Measurements from ENCODE around the gene WDR33.

WDR33 gene

DNA sequence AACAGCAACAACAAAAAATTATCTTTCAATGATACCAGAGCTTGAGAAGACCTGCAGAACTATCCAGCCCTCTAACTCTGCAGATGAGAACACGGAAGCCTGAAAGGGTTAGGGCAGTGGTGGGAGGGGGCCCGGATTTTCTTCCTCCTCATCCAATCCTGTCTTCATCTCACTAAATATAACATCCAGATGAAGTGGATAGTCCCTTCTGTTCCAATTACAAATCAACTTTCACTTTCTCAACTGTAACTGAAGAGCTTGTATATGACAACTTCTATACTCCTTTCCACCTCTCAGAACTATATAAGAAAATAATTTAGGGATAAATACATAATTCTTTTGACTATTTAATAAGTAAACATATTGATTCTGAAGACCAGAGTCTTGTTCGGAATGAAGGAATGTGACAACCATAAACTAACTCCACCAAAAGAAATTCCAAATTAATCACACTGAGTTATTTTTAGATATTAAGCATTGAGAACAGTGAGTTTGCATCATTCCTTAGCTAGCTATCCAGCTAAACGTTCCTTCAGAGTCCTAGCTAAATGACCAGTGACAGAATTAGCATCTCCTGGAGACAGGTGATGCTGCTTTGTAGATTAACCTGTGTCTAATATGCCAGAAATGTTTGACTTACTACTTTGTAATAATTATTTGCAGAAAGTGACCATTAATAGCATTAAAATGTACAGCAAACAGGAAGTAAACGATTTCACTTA lies 77.0 kb downstream of the WDR33 start:
- H3K27me3 ChIP-seq (ENCODE audit: control insufficient read depth in 1 of 2, insufficient read depth in 2 of 2, low read length in 2 of 2) = no peaks in the 10 kb centered on the region
- no peak overlapping the region for H3K4me3 ChIP-seq (ENCODE audit: low read depth in 1 of 2, low read length in 2 of 2)
- H3K4me1 ChIP-seq (ENCODE audit: insufficient read depth, low read length) = peaks cover 12% of the 10 kb centered on the region
- H3K27ac ChIP-seq (ENCODE audit: low read depth, low read length) = no peak overlapping the region
- no peaks in the 10 kb centered on the region for H3K9me3 ChIP-seq (ENCODE audit: low read length)
- H3K36me3 ChIP-seq (ENCODE audit: insufficient read depth, low read length) = no peaks in the 10 kb centered on the region
- H3K9ac ChIP-seq (ENCODE audit: low read length) = no peak overlapping the region

DNA sequence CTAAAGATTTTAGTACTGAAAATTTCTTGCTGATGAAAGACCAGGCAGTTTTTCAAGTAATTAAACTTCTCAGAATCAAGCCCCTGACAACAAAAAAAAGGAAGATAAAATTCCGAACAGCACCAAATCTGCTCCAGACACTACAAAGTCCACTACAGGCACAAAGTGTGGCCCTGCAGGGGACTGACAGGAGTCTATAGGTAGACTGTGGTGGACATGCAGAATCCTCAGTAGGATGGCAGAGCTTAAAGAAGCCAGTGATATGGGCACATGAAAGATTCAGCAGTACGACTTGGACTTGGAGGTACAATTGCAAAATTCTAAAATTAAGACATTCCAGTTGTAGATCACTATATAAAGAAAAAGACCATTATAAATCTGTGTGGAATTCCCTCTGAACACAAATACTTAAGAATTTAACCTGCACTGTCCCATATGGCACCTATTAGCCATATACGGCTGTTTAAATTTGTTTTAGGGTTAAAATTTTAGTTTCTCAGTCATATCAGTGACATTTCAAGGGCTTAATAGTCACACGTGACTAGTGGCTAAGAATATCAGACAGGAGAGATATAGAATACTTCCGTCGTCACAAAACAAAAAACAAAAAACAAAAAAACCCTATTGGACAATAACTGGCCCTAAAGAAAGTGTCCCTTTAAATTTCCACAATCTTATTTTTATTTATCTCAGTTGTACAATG lies 77.7 kb downstream of the WDR33 start:
- Histone ChIP-seq H3K4me1 (ENCODE audit: insufficient read depth, low read length) (peaks cover 12% of the 10 kb centered on the region), H3K36me3 (ENCODE audit: insufficient read depth, low read length) (no peaks in the 10 kb centered on the region), H3K9ac (ENCODE audit: low read length) (no peak overlapping the region), H3K9me3 (ENCODE audit: low read length) (no peaks in the 10 kb centered on the region), H3K4me3 (ENCODE audit: low read depth in 1 of 2, low read length in 2 of 2) (no peak overlapping the region), H3K27ac (ENCODE audit: low read depth, low read length) (no peak overlapping the region), H3K27me3 (ENCODE audit: control insufficient read depth in 1 of 2, insufficient read depth in 2 of 2, low read length in 2 of 2) (no peaks in the 10 kb centered on the region)

DNA sequence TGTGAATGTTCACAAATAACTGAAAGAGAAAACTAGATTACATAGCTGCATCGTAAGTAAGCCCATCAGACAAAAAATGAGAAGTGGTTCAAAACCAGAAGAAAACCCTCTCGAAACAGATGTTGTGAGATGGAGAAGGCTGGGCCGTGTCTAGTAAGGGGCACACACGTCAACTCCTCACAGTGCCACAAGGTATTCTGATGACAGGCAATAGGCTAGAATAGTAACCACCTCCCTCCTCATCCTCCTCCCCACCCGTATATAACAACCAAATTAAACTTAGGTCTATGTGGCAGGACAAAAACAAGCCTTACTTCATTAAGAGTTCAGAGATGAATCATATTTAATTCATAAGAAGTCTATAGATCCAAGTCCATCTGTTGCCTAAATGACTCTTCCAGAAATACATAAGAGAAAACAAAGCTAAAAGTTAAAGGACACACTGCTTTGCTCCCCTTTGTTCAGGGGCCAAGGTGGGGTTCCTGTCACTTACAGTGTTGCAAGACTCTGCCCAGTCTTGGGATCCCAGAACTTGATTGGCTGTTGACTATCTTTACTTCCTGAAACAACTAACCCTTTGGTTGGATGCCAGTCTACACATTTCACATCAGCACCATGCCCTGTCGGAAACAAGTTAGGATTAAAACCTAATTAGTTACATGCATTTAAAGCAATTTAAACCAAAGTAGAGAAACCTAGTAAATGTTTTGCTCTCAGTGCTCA lies 84.7 kb downstream of the WDR33 start:
- H3K9me3 ChIP-seq (ENCODE audit: low read length) = no peaks in the 10 kb centered on the region
- no peaks in the 10 kb centered on the region for H3K4me1 ChIP-seq (ENCODE audit: insufficient read depth, low read length)
- H3K9ac ChIP-seq (ENCODE audit: low read length) = no peak overlapping the region
- H3K36me3 ChIP-seq (ENCODE audit: insufficient read depth, low read length) = peaks cover 16% of the 10 kb centered on the region
- H3K27ac ChIP-seq (ENCODE audit: low read depth, low read length) = no peak overlapping the region
- no peak overlapping the region for H3K4me3 ChIP-seq (ENCODE audit: low read depth in 1 of 2, low read length in 2 of 2)
- no peaks in the 10 kb centered on the region for H3K27me3 ChIP-seq (ENCODE audit: control insufficient read depth in 1 of 2, insufficient read depth in 2 of 2, low read length in 2 of 2)

DNA sequence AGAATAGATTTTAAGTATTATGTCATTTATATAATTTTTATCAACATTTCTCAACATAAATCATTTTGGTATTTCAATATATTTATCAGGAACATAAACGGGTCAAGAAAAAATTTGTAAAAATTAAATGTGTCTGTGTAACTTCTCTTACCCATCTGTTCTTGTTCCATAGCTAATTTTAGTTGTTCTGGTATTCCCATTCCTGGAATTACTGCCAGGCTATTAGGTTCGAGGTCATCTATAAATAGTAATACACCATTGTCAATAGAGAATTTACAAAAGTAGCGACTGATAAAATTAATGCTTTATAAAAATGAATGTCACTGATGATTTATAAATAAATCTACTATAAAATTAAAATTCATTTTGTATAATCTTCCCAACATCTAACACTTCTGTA lies 88.2 kb downstream of the WDR33 start:
- H3K9me3 ChIP-seq (ENCODE audit: low read length) = no peaks in the 10 kb centered on the region
- H3K27me3 ChIP-seq (ENCODE audit: control insufficient read depth in 1 of 2, insufficient read depth in 2 of 2, low read length in 2 of 2) = no peaks in the 10 kb centered on the region
- H3K36me3 ChIP-seq (ENCODE audit: insufficient read depth, low read length) = peaks cover 49% of the 10 kb centered on the region
- H3K4me1 ChIP-seq (ENCODE audit: insufficient read depth, low read length) = no peaks in the 10 kb centered on the region
- no peak overlapping the region for H3K9ac ChIP-seq (ENCODE audit: low read length)
- H3K4me3 ChIP-seq (ENCODE audit: low read depth in 1 of 2, low read length in 2 of 2) = no peak overlapping the region
- no peak overlapping the region for H3K27ac ChIP-seq (ENCODE audit: low read depth, low read length)

DNA sequence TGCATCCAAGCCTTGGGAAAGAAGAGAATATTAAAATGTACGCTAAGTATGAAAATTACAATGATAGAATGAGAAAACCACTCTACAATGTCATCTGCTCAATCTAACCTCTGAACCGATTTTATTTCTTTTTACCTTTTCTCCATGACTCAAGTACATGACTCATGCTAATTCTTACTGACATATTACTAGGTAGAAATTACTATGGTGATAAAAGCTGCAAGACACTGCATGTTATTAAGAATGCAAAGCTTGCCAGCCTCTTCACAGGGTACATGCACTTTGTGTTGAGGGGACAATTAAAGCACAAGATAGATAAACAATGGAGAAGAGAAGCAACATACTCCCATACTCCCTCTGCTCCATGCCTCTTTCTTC lies 89.0 kb downstream of the WDR33 start:
- no peak overlapping the region for H3K9ac ChIP-seq (ENCODE audit: low read length)
- H3K9me3 ChIP-seq (ENCODE audit: low read length) = no peaks in the 10 kb centered on the region
- no peaks in the 10 kb centered on the region for H3K27me3 ChIP-seq (ENCODE audit: control insufficient read depth in 1 of 2, insufficient read depth in 2 of 2, low read length in 2 of 2)
- H3K36me3 ChIP-seq (ENCODE audit: insufficient read depth, low read length) = peaks cover 51% of the 10 kb centered on the region
- H3K4me1 ChIP-seq (ENCODE audit: insufficient read depth, low read length) = no peaks in the 10 kb centered on the region
- no peak overlapping the region for H3K4me3 ChIP-seq (ENCODE audit: low read depth in 1 of 2, low read length in 2 of 2)
- no peak overlapping the region for H3K27ac ChIP-seq (ENCODE audit: low read depth, low read length)

DNA sequence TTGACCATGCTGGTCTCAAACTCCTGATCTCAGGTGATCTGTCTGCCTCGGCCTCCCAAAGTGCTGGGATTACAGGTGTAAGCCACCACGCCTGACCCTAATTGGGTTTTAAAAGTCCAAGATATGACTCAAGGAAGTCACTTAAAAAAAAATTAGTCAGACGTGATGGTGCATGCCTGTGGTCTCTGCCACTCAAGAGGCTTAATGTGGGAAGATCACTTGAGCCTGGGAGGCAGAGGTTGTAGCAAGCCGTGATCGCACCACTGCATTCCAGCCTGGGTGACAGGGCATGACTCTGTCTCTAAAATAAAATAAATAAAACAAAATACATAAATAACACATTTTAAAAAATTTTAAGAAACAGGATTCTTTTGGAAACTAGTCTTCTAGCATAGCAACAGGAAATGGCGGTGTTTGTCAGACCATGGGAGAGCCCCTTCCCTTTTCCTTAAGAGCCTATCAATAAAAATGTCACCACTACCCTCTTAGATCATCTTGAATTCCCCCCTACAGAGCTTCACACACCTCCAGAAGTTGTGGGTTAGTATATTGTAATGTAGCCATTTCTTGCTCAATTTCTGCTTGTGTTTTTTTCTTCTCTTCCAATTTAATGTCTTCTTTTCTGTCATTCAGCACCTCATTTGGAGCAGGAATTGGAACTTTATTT lies 89.5 kb downstream of the WDR33 start:
- H3K9me3 ChIP-seq (ENCODE audit: low read length) = no peaks in the 10 kb centered on the region
- H3K9ac ChIP-seq (ENCODE audit: low read length) = no peak overlapping the region
- no peaks in the 10 kb centered on the region for H3K4me1 ChIP-seq (ENCODE audit: insufficient read depth, low read length)
- H3K36me3 ChIP-seq (ENCODE audit: insufficient read depth, low read length) = peaks cover 56% of the 10 kb centered on the region
- H3K4me3 ChIP-seq (ENCODE audit: low read depth in 1 of 2, low read length in 2 of 2) = no peak overlapping the region
- no peak overlapping the region for H3K27ac ChIP-seq (ENCODE audit: low read depth, low read length)
- no peaks in the 10 kb centered on the region for H3K27me3 ChIP-seq (ENCODE audit: control insufficient read depth in 1 of 2, insufficient read depth in 2 of 2, low read length in 2 of 2)

DNA sequence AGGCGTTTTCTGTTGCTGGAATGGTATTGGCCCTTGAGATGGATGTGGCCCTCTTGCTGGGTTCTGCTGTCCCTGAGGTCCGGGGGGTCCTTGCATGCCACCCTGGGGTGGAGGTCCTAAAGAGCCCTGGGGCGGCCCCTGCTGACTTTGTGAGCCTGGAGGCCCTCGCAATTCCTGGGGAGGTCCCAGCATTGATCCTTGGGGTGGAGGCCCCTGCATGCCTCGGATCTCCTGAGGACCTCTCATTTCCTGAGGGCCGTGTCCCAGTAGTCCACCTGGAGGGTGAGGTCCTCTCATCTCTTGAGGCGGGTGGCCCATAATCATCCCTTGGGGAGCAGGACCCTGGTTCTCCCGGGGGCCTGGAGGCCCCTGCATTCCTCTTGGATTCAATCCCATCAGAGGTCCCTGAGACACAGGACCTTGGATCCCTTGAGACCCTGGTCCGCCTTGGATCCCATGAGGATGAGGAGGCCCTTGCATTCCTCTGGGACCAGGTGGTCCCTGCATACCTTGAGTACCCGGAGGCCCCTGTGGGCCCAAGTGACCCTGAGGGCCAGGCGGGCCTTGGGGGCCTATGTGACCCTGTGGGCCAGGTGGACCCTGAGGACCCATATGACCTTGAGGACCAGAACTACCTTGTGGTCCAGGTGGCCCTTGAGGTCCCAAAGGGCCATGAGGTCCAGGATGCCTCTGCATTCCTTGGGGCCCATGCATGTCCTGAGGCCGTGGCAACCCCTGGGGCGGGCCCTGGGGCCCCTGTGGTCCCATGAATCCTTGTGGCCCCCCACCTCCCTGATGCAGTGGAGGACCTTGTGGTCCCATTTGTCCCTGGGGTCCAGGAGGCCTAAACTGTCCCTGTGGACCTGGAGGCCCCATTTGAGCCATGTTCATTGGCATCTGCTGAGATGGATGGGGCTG lies 91.4 kb downstream of the WDR33 start:
- Histone ChIP-seq H3K9ac (ENCODE audit: low read length) (no peak overlapping the region), H3K4me3 (ENCODE audit: low read depth in 1 of 2, low read length in 2 of 2) (no peak overlapping the region), H3K4me1 (ENCODE audit: insufficient read depth, low read length) (no peaks in the 10 kb centered on the region), H3K27ac (ENCODE audit: low read depth, low read length) (no peak overlapping the region), H3K9me3 (ENCODE audit: low read length) (no peaks in the 10 kb centered on the region), H3K36me3 (ENCODE audit: insufficient read depth, low read length) (peaks cover 67% of the 10 kb centered on the region), H3K27me3 (ENCODE audit: control insufficient read depth in 1 of 2, insufficient read depth in 2 of 2, low read length in 2 of 2) (no peaks in the 10 kb centered on the region)

DNA sequence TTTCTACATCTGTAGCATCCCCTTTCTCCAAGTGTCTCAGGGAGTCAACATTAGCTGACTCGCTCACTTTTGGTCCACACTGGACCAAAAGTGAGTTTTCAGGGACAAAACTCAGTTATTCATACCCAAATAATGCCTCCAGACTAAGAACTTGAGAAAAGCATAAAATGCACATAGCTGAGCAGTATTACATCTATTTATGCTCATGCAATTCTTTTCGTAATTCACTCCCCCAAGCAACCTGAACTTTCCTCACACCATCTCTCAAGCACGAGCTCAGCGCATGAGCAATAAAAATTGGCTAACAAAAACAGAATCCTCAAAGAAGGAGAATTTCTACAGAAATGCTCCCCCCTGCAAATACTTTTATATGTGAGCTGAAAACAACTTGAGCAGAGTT lies 92.7 kb downstream of the WDR33 start:
- no peak overlapping the region for H3K27ac ChIP-seq (ENCODE audit: low read depth, low read length)
- H3K4me3 ChIP-seq (ENCODE audit: low read depth in 1 of 2, low read length in 2 of 2) = no peak overlapping the region
- no peaks in the 10 kb centered on the region for H3K9me3 ChIP-seq (ENCODE audit: low read length)
- no peak overlapping the region for H3K9ac ChIP-seq (ENCODE audit: low read length)
- H3K4me1 ChIP-seq (ENCODE audit: insufficient read depth, low read length) = no peaks in the 10 kb centered on the region
- H3K27me3 ChIP-seq (ENCODE audit: control insufficient read depth in 1 of 2, insufficient read depth in 2 of 2, low read length in 2 of 2) = no peaks in the 10 kb centered on the region
- H3K36me3 ChIP-seq (ENCODE audit: insufficient read depth, low read length) = peaks cover 66% of the 10 kb centered on the region

DNA sequence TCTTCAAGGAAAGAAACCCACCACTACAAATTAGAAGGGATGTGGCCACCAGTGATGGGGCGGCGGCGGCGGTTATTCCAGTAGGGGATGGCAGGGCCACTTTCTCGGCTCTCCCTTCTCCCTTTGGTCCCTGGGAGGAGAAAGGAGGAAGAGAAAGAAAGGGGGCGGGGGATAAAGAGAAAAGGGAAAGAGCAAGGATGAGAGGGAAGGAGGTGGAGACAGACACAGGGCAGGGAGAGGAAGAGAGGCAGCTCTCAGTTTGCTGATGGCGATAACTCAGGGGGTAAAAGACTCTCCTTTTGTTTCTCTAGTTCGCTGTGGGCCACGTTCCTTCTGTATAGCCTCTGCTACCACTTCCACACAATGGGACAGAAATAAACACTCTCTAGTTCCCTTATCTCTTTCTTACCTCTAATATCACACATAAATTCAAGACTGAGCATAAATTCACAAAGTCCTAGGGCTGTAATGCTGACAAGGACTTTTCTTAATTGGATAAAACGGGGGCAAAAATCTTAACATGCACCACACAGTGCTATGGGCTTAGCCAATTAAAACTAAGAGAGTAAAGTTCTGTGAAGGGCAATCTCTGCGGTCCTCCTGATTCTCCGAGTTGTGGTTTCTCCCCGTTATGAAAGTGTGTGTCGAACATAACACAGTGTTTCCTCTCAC lies 95.1 kb downstream of the WDR33 start:
- Histone ChIP-seq H3K9ac (ENCODE audit: low read length) (no peak overlapping the region), H3K9me3 (ENCODE audit: low read length) (no peaks in the 10 kb centered on the region), H3K27ac (ENCODE audit: low read depth, low read length) (no peak overlapping the region), H3K4me1 (ENCODE audit: insufficient read depth, low read length) (no peaks in the 10 kb centered on the region), H3K36me3 (ENCODE audit: insufficient read depth, low read length) (peaks cover 47% of the 10 kb centered on the region), H3K4me3 (ENCODE audit: low read depth in 1 of 2, low read length in 2 of 2) (no peak overlapping the region), H3K27me3 (ENCODE audit: control insufficient read depth in 1 of 2, insufficient read depth in 2 of 2, low read length in 2 of 2) (no peaks in the 10 kb centered on the region)

DNA sequence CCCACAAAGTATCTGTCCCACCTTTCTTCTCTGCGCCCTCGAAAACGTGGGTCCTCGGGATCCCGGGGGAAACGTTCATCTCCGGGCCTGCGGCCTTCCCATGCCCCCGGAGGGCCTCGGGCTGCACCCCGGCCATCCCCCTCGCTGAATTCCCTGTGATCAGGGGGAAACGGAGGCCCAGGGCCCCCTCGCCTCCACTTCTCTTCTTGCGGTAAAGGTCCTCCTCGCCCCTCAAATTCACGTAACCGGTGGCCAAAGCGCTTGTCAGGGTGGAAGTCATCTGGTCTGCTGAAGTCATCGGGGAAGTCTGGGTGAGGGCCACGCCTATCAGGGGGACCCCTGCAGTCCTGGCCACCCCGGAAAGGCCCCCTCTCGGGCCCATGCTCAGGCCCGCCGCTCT lies 97.4 kb downstream of the WDR33 start:
- H3K27ac ChIP-seq (ENCODE audit: low read depth, low read length) = no peak overlapping the region
- no peaks in the 10 kb centered on the region for H3K27me3 ChIP-seq (ENCODE audit: control insufficient read depth in 1 of 2, insufficient read depth in 2 of 2, low read length in 2 of 2)
- no peak overlapping the region for H3K4me3 ChIP-seq (ENCODE audit: low read depth in 1 of 2, low read length in 2 of 2)
- peaks cover 1% of the 10 kb centered on the region for H3K4me1 ChIP-seq (ENCODE audit: insufficient read depth, low read length)
- H3K36me3 ChIP-seq (ENCODE audit: insufficient read depth, low read length) = peaks cover 46% of the 10 kb centered on the region
- H3K9ac ChIP-seq (ENCODE audit: low read length) = no peak overlapping the region
- H3K9me3 ChIP-seq (ENCODE audit: low read length) = no peaks in the 10 kb centered on the region
